GM12865 (cell line): ENCODE data around the gene PLCL2.

ENCODE experiments used
- DNase-seq: peaks from one replicate; pipeline ENCODE4 v3.0.0; 2010; ENCODE audit warnings: low read depth
- H3K4me3 ChIP-seq: 2 replicates; pipeline ENCODE4 v1.5.1; 2011; ENCODE audit warnings: mild to moderate bottlenecking, low read depth, low read length, control low read depth
- CTCF ChIP-seq: IDR thresholded peaks from 2 replicates; pipeline ENCODE4 v1.5.1; 2011; ENCODE audit warnings: low read length, control low read depth, low read depth, inconsistent platforms; ENCODE audit not compliant: insufficient read depth; ENCODE audit errors: missing control alignments

Gene PLCL2

GRCh38 chr3:16865335-16865734, 19.4 kb upstream of the PLCL2 start:
- no peak for TF ChIP-seq CTCF
- DNase-seq, result no peak
- H3K4me3 ChIP-seq, result no peak overlapping the region

GRCh38 chr3:16866571-16866970, 18.2 kb upstream of the PLCL2 start:
- no peak for TF ChIP-seq CTCF
- H3K4me3 ChIP-seq, result no peak overlapping the region
- no peak for DNase-seq

GRCh38 chr3:16868513-16868912, 16.2 kb upstream of the PLCL2 start:
- no peak for DNase-seq
- no peak overlapping the region for H3K4me3 ChIP-seq
- TF ChIP-seq CTCF, result no peak

GRCh38 chr3:16869261-16870005, 15.3 kb upstream of the PLCL2 start:
- H3K4me3 ChIP-seq, result no peak overlapping the region
- no peak for DNase-seq
- TF ChIP-seq CTCF, result no peak

- DNase-seq, result no peak
- TF ChIP-seq CTCF, result no peak
- no peak overlapping the region for H3K4me3 ChIP-seq
Measured at GRCh38 chr3:16871915-16872842, 12.6 kb upstream of the PLCL2 start.

- no peak for TF ChIP-seq CTCF
- no peak overlapping the region for H3K4me3 ChIP-seq
- no peak for DNase-seq
Measured at GRCh38 chr3:16873872-16874271, 10.9 kb upstream of the PLCL2 start.
